C4-2B (cell line): ENCODE data around the gene BRAF.

Experiments used
- H3K27ac ChIP-seq: fragments of 450-650 bp; 2 replicates; pipeline ENCODE4 v1.5.1; 2017
- ZFX ChIP-seq: fragments of 450-650 bp; IDR thresholded peaks from 2 replicates; pipeline ENCODE4 v1.6.1; 2017
- TF ChIP-seq, protein P1 (sequence below): fragments of 450-650 bp; conservative IDR thresholded peaks from 2 replicates; pipeline ENCODE4 v1.5.1; 2017; ENCODE audit warnings: mild to moderate bottlenecking

Gene BRAF

GRCh38 chr7:140924019-140924820, 509 bp downstream of the BRAF start:
- H3K27ac ChIP-seq: peak overlapping the region; percentile 91
- TF ChIP-seq, protein P1, sequence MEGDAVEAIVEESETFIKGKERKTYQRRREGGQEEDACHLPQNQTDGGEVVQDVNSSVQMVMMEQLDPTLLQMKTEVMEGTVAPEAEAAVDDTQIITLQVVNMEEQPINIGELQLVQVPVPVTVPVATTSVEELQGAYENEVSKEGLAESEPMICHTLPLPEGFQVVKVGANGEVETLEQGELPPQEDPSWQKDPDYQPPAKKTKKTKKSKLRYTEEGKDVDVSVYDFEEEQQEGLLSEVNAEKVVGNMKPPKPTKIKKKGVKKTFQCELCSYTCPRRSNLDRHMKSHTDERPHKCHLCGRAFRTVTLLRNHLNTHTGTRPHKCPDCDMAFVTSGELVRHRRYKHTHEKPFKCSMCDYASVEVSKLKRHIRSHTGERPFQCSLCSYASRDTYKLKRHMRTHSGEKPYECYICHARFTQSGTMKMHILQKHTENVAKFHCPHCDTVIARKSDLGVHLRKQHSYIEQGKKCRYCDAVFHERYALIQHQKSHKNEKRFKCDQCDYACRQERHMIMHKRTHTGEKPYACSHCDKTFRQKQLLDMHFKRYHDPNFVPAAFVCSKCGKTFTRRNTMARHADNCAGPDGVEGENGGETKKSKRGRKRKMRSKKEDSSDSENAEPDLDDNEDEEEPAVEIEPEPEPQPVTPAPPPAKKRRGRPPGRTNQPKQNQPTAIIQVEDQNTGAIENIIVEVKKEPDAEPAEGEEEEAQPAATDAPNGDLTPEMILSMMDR: peak; percentile 64
- peak; percentile 79 for TF ChIP-seq ZFX

DNA sequence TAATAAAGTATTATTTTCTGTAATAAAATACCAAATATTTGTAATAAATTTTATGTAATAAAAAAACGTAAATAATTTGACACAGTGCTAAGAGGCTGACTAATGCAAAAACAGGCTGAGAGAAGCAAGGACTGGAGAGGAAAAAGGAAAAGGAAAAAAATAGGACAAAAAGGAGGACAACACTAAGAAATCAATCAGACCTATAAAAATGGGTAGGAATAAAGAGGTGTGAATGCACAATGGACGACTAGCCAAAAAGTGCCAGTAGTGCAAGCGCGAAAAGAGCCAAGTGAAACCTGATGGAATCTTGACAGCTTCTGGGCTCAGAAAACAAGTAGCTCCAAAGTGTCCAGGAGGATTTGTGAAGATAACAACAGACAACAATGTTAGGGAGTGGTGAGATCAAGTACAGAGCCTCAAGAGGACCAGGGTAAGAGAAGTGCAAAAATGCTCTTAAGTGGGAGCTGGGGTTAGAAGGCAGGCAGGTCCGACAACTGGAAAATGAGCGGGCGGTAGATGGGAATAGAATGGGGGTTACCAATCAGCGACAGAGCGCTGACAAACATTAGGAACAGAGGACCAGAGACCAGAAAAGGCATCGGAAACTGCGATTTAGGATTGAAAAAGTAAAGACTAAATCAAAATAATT, 1.2 kb downstream of the BRAF start:
- TF ChIP-seq ZFX: no peak
- TF ChIP-seq, protein P1: no peak
- peak overlapping the region; percentile 91 for H3K27ac ChIP-seq

GRCh38 chr7:140922741-140923345, 1.9 kb downstream of the BRAF start:
- H3K27ac ChIP-seq: no peak overlapping the region
- no peak for TF ChIP-seq ZFX
- TF ChIP-seq, protein P1: no peak

- TF ChIP-seq, protein P1: no peak
- no peak for TF ChIP-seq ZFX
- no peak overlapping the region for H3K27ac ChIP-seq
Measured at GRCh38 chr7:140920745-140921144, 4.0 kb downstream of the BRAF start.

DNA sequence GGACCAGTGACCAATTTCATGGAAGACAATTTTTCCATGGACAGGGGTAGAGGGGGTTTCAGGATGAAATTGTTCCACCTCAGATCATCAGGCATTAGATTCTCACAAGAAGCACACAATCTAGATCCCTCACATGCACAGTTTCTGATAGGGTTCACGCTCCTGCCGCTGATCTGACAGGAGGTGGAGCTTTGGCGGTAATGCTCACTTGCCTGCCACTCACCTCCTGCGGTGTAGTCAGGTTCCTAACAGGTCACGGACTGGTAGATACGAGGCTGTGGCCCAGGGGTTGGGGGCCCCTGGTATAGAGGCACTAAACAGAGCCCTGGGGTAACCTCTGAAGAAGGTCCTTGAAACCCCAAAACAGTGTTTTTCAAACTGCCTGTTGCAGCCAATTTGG, 6.5 kb downstream of the BRAF start:
- H3K27ac ChIP-seq: no peak overlapping the region
- TF ChIP-seq, protein P1: no peak
- no peak for TF ChIP-seq ZFX

DNA sequence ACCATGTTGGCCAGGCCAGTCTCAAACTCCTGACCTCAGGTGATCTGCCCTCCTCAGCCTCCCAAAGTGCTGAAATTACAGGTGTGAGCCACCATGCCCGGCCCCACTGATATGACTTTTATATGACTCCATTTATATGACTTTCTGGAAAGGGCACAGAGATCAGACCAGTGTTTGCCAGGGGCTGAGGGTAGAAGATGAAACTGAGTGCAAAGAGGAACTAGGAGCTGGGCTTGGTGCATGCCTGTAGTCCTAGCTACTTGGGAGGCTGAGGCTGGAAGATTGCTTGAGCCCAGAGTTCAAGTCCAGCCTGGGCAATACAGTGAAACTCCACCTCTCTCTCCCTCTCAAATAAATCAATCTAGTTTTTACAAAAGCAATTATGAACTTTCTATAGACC, 7.5 kb downstream of the BRAF start:
- TF ChIP-seq ZFX: no peak
- TF ChIP-seq, protein P1: no peak

More for the DNA sequence above, 7.5 kb downstream of the BRAF start:
- no peak overlapping the region for H3K27ac ChIP-seq
